DMS114 treated with DMSO at 0.1 percent for 48 hours (cell line): ENCODE measurements around the gene COL4A2.
"Not testable (repeated sequence)": the region's sequence is repeated elsewhere in the genome, so short reads cannot be mapped to it uniquely, and the experiment has no call there.

Experiments used
- DNase-seq: peaks from one replicate; lab custom pipeline; 2025; ENCODE audit not compliant: unreplicated experiment; lab: John Stamatoyannopoulos, UW

Gene COL4A2

DNA sequence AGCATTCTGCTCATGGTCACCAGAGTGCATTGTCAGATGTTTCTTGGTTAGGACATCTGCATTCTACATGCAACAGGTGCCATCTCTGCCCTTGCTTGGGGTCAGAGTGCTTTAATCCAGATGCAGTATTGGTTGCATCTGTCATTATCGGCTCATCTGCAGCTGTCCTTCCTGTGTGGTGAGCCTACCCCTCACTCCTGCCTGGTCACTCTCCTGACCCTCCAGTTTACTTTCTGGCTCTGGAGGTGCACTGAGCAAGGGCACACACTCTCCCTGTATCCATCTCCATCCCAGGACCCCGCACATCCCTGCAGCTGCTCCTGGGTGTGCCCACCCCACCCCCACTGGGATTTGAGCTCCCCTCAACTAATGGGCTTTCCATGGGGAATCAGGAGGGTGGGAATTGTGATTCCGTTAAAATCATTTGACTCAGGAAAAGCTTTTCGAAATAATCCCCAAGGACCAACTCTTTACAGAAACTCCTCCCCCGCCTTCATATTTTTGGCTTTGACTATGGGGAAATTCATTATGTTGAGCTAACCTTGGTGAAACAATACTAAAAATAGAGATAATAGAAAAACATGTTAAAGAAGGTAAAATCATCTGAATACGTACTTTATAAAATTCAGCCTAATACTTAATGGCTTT lies 70.2 kb downstream of the COL4A2 start:
- no peak for DNase-seq

DNA sequence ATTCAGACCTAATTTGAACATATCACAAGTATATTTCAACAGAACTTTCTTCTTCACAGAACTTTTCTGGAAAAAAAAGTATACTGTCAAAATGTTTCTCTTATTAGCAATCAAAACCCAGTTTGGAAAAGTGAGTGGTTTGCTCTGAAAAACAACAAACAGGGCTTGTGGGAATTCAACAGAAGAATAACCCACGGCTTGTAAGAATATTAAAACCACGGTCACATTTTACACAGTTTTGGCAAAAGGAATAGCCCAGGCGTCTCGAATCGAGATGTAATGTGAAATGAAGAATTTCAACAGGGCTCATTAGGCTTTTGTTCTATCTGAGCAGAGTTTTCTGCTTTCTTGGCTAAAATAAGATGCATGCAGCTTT lies 70.7 kb downstream of the COL4A2 start:
- DNase-seq: no peak

DNA sequence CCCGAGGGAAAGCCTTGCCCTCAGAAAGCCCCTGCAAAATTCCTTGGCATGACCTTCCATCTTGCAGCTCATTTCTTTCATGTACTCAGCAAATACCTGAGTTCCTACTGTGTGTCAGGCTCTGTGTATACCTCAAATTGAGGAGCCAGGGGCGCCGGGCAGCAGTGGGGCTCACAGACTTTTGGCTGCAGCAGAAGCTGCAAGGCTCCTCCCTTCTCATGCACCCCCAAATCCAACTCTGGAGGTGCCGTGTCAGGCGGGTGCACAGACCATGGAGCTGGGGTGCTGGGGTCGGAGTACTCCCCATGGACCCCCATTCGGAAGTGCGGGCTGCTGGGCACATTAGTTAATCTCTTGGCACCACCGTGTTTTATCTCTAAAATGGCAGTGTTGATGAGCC lies 72.3 kb downstream of the COL4A2 start:
- DNase-seq: no peak

DNA sequence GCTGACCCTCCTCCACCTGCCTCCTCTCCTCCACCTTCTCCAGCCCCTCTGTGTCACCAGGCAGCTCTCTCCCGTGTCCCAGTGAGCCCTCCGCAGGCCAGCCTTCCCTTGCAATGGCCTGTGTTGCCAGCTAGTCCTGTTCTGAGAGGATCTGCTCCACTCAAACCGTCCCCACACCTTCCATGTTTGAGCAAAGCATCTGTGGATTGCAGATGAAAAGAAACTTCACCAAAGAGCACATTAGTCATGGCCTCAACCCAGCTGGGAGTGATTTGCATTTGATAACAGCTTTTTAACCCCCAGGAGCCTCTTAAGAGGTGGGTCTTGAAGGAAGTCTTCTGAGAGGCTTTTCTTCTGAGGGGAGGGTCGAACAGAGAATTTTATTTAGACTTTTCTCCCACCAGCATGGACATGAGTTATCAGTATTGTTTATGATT lies 72.8 kb downstream of the COL4A2 start:
- no peak for DNase-seq

DNA sequence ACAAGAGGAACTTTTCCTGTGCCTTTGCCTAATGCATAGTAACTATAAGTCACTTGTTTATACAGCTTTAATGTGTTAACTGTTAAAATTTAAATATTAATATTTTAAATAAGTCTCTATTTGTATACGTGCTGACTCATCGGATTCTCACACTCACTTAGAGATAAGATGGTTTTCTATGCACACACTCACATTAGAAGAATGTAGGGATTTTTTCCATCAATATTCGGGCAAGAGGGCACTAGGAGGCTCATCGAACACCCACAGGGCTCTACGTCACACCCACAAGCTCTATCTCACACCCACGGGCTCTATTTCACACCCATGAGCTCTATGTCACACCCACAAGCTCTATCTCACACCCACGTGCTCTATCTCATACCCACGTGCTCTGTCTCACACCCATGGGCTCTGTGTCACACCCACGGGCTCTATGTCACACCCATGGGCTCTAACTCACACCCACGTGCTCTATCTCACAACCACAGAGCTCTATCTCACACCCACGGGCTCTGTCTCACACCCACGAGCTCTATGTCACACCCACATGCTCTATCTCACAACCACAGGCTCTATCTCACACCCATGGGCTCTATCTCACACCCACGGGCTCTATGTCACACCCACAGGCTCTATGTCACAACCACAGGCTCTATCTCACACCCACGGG lies 73.4 kb downstream of the COL4A2 start:
- DNase-seq: no peak

DNA sequence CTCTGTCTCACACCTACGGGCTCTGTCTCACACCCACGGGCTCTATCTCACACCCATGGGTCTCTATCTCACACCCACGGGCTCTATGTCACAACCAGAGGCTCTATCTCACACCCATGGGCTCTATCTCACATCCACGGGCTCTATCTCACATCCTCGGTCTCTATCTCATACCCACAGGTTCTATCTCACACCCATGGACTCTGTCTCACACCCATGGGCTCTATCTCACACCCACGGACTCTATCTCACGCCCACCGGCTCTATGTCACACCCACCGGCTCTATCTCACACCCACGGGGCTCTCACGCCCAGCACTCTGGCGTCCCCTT lies 73.9 kb downstream of the COL4A2 start:
- DNase-seq: no peak

DNA sequence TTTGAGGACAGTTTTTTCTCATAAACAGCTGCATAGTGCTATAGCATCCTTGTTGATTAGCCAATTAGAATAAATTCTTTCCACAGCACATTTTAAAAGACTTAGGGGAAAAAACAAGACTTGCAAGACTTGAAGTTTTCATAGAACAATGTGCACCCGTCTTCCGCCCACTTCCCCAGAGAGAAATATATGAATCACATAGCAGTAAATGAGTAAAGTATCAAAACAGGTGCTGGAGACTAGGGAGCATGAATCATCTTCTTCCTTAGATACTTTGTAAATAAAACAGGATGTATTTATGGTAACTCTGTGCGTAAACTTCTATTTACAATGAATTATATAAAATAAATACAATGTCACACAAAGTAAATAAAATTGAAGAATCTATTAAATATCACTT lies 75.1 kb downstream of the COL4A2 start:
- no peak for DNase-seq

DNA sequence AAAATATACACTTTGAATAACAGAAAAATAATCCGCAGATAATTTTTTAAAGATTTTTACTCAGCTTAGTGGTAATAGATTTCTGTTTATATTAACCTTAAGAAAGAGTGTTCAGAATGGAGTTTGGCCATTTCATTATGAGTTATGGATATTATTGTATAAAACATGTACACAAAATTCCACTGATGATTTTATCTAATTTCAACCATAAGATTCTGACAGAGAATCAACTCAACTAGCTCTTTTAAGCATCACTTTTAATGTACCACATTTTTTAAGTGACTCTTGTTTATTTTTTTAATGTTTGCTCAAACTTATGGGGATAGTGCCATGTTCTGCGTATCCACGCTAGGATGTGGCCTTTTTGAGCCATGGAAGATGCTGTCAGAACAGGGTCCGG lies 75.7 kb downstream of the COL4A2 start:
- no peak for DNase-seq

DNA sequence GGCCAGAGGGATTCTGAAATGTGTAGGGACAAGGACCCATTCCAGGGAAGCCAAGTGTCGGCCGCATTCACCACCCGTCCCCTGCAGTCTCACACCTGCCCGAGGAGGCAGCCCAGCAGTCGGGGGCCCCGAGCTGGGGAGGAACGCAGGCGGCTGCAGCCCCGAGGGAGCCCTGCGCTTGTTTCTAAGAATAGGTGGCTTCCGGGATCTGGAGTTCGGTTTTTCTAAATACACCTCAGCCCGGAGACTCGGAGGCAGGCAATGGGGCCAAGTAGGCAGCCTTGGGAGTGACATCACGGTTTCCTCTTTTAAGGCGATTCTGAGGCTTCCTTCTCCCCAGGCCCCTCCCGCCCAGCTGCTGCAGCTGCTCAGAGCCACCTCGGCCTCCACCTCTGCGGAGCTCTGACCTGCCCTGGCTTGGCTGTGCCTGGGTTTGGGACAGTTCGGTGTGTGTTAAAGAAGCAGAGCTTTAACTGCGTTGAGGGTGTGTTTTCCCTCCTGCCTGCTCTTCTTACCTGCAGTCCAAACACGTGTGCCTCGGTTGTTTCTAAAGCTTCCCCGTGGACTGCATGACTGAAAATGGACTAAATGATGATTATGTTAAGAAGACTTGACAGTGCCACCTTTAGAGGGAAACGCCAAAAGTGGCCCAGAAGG lies 80.5 kb downstream of the COL4A2 start:
- DNase-seq: no peak

DNA sequence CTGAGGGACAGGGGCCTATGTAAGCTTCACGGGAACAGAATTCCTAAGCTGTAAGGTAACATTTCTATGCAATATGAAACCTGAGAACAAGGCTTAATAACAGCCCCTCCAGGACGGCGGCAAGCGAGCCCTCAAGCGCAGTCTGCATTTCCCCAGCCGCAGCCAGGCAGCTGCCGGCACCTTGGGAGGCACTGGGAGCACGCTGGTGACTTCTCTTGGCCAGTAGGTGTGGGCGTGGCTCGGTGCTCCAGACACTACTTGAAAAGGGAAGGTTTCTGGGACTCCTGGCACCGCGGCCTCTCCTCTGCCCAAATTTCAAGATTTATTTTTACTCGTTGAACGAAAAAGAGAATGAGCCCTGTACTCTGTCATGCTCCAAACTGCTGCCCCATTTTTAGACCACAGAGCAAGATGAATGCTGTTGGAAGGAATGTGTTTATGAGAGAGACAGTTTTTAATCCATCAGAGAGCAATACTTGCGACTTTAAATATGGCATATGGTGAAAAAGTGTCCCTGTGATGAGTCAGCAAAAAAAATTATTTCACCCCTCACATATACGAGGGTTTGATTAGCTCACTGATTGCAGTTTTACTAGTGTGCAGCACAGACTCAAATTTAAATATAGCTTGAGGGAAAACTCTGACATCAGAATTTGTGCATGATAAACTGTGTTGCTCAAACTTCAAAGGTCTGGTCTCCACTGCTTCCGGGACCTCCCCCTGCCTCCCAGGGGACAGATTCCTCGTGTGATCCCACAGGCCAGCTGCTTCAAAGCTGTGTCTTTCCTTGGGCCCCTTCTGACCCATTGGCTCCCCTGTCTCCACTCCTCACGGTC lies 81.2 kb downstream of the COL4A2 start:
- no peak for DNase-seq

DNA sequence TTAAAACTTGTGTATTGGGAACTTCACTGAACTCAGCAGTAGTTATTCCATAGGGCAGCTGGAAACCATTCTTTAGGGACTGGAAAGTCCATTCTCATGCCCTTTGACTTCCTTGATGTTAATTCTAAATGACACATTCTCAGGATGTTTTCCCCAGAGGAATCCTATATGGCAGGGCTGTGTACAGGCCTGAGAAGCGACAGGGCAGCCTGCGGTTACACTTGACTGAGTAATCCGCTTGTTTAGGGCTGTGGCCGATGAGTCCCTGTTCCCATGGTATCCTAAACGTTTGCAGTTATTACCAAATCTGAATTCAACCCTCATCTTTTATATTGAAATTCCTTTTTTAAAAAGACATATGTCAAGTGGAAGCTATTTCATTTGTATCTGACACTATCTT lies 83.5 kb downstream of the COL4A2 start:
- no peak for DNase-seq

DNA sequence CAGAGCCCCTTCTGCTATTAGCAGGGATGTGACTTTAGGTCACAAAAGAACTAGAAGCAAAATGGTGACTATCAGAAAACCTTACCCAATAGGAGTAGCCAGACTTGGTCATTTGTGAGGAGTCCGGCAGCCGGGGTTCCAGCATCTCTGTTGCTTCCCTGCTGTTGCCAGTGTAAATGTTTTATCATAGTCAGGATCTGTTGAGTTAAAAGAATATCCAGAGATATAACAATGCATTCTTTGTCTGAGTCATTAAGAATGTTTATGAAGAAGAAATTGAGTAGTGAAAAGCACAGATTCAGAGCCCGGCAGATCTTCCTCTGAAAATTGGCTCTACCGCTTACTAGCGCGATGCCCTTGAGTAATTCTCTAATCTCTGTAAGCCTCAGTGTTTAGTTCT lies 84.2 kb downstream of the COL4A2 start:
- no peak for DNase-seq

DNA sequence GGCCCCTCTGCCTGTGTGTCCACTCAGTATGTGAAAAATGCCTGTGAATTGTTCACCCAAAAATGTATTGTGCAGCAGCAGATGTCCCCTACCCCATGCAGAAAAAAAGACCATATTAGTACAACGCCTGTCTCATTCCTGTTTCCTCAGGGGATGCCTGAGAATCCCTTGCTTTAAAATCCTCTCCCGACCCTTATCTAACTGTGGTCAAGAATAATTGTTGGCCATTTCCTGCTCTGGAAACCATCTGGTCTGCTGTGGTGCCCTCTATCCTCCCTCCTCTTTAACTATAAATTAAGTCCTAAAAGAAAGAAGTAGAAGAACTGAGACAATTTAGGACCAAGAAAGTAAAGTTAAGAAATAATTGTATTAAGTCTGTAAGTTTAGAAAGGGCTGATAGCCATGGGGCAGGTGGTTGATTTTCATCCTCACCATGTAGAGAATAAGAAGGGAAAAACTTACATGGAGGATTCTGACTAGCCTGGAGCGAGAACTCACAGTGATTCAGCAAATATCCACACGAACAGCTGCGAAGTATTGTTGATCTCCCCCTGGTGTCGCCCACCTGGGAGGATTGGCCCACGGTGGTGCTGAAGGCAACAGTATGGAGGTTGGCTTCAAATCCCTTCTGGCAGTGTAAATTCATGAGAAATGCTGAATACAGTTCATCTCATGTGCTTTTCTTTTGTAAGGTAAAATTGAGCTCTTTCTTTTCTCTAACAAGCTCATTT lies 85.6 kb downstream of the COL4A2 start:
- no peak for DNase-seq

DNA sequence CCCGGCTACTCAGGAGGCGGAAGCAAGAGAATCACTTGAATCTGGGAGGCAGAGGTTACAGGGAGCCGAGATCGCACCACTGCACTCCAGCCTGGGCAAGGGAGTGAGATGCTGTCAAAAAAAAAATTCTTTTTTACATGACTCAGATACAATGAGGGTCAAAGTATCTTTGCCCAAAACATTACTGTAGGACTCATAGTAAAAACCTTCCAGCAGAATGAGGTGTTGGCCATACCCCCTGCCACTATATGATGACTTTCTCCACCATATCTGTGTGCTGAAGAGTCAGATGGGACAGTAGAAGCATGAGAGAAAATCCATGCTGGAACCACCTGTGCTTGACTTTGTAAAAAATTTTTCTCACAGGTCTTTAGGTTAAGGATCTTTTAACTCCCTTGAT lies 86.7 kb downstream of the COL4A2 start:
- DNase-seq: no peak

DNA sequence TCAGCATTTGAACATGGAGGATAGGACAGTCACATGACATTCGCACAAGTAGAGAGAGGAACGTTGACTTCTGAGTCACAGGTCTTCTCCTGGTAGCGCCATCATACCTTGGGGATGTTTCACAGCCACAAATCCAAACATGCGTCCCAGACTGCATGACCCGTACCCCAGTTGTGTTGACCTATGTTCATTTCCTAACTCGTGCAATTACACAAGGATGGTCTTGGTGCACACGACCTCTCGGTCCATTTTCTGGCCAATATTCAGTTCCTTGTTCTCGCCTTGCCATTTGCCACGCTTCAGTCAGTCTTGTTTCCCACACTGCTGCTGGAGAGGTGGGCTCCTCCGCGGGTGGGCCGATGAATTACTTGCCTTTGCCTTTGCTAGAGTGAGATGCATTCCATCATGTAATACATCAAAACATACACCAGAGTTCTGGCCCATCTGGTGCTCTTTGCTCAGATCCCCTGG lies 87.3 kb downstream of the COL4A2 start:
- DNase-seq: no peak

DNA sequence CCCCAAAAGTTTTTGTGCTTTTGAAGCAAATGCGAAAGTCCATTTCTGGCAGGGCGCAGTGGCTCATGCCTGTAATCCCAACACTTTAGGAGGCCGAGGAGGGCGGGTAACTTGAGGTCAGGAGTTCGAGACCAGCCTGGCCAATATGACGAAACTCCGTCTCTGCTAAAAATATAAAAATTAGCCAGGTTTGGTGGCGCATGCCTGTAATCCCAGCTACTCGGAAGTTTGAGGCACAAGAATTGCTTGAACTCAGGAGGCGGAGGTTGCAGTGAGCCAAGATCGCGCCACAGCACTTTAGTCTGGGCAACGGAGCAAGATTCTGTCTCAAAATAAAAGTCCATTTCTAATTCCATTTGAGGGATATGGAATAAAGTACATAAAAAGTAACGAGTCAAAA lies 88.5 kb downstream of the COL4A2 start:
- not testable (repeated sequence) for DNase-seq

DNA sequence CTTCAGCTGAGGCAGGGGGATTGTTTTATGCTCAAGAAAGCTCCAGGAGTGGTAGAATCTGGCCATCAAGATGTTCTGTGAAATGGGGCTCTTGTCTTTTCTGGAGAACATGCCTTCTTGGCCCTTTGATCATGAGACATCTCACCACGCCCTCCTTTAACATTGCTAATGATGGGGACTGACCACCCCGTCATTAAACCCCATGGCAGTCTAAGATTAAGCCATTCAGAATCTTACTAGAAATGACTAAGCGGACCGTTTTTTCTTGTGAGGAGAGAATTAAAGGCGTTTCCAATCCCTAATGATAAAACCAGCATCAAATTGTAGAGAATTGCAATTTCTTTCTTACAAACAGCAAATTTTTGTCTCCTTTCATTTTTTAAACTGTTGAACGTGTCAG lies 89.4 kb downstream of the COL4A2 start:
- DNase-seq: no peak

DNA sequence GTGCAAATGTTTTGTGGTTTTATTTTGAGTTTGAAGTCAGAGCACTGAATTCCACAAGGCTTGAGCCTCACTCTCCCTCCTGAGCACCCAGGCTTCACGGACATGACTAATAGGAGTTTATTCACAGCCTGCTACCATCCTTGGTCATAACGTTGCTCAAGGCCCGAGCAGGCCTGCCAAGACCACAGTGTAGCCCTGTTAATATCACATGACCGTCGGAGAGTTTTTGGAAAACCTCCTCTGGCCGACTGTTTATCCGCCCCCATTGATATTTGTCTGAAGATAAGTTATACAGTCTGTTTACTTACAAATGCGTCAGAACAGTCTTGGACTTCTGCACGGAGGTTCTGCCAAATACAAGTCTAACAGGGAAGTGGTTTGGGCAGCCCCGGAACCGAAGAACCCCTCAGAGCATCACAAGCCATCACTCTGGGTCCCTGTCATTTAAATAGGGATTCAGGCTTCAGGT lies 89.9 kb downstream of the COL4A2 start:
- no peak for DNase-seq

DNA sequence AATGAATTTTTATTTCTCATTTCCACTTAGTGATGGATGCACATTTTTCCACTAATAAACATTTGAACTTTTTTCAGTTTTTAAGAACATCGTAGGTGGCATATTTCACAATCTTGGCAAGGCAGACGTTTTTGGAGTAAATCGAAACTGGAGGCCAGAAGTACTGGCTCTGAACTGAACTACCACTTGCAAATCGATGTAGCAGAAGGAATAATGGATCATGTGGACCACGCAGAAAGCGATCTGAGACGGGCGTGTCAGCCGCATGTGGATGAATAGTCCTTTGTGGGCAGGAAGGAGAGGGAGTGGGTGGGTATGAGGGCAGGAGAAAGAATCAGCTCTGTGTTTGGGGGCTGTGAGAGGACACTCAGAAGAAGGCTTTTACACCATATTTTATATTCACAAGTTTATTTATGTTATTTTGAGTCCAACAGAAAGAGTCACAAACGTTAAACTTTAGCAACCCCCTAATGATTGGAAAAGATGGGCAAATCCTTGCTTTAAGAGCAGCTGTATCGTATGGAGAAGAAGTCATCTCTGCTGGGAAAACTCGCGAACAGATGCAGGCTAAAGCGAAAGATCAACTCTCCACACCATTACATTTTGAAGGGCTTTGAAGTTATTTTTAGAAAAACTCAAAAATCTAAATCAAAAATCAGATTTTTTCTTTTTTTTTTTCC lies 90.5 kb downstream of the COL4A2 start:
- no peak for DNase-seq
